Type B pancreatic cell (in vitro differentiated cells): Measurements from ENCODE around the gene SSBP3. TPM values are rescaled to one million over a fixed set of nuclear protein-coding genes. Genes with fewer than 3 reads are reported as not detected.

ENCODE experiments used
- DNase-seq: peaks from one replicate; pipeline ENCODE4 v3.0.0; 2021; ENCODE audit warnings: mixed read lengths; ENCODE audit not compliant: unreplicated experiment; ENCODE audit errors: extremely low spot score
- H3K27ac Mint-ChIP-seq: 2 replicates; pipeline ENCODE4 v1.8.0; 2021; ENCODE audit warnings: mild to moderate bottlenecking, mixed read lengths
- H3K27me3 Mint-ChIP-seq: 2 replicates; pipeline ENCODE4 v1.8.0; 2021; ENCODE audit warnings: mixed read lengths
- H3K36me3 Mint-ChIP-seq: 2 replicates; pipeline ENCODE4 v1.8.0; 2021; ENCODE audit warnings: mixed read lengths
- H3K4me1 Mint-ChIP-seq: one replicate; pipeline ENCODE4 v1.8.0; 2021; ENCODE audit warnings: mixed read lengths; ENCODE audit not compliant: unreplicated experiment
- H3K4me3 Mint-ChIP-seq: 2 replicates; pipeline ENCODE4 v1.8.0; 2021; ENCODE audit warnings: mild to moderate bottlenecking, mixed read lengths
- H3K9me3 Mint-ChIP-seq: 2 replicates; pipeline ENCODE4 v1.8.0; 2021; ENCODE audit warnings: mixed read lengths
- total RNA-seq: library from RNA; stranded (reverse); gene quantifications from 2 replicates; pipeline ENCODE4 v1.2.1, GENCODE V29; 2021; ENCODE audit warnings: low replicate concordance
- TF ChIP-seq, protein P1 (sequence below): fragments of 200-600 bp; sonication (generic); conservative IDR thresholded peaks from 2 replicates; pipeline ENCODE4 v1.5.0; 2021; ENCODE audit warnings: antibody characterized with exemption, mild to moderate bottlenecking

SSBP3 gene
- total RNA-seq, 1 donor from 2014 or later, result 129 TPM

DNA sequence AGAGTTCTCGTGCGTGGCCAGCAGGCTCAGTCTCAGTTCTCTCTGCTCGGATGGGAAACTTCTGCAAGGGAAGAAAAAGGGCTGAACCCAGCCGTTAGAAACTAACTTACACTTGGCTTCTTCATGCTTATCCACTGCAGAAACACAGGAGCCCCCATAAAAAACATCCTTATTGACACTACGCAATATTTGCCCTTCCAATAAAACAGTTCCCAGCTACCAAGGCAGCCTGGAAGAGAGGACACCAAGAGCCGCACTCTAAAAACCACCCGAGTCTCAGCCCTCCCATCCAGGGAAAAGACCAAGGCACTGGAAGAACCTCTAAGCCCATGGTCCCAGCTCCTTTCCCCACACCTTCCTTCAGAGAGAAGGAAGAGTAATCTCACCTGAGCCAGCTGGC, 61.1 kb downstream of the SSBP3 start:
- no peaks in the 10 kb centered on the region for H3K9me3 Mint-ChIP-seq
- no peak overlapping the region for H3K27ac Mint-ChIP-seq
- H3K36me3 Mint-ChIP-seq, result peaks cover 19% of the 10 kb centered on the region
- TF ChIP-seq, protein P1, sequence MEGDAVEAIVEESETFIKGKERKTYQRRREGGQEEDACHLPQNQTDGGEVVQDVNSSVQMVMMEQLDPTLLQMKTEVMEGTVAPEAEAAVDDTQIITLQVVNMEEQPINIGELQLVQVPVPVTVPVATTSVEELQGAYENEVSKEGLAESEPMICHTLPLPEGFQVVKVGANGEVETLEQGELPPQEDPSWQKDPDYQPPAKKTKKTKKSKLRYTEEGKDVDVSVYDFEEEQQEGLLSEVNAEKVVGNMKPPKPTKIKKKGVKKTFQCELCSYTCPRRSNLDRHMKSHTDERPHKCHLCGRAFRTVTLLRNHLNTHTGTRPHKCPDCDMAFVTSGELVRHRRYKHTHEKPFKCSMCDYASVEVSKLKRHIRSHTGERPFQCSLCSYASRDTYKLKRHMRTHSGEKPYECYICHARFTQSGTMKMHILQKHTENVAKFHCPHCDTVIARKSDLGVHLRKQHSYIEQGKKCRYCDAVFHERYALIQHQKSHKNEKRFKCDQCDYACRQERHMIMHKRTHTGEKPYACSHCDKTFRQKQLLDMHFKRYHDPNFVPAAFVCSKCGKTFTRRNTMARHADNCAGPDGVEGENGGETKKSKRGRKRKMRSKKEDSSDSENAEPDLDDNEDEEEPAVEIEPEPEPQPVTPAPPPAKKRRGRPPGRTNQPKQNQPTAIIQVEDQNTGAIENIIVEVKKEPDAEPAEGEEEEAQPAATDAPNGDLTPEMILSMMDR, result no peak
- DNase-seq, result no peak
- H3K27me3 Mint-ChIP-seq, result no peaks in the 10 kb centered on the region
- peaks cover 47% of the 10 kb centered on the region for H3K4me1 Mint-ChIP-seq
- no peak overlapping the region for H3K4me3 Mint-ChIP-seq

DNA sequence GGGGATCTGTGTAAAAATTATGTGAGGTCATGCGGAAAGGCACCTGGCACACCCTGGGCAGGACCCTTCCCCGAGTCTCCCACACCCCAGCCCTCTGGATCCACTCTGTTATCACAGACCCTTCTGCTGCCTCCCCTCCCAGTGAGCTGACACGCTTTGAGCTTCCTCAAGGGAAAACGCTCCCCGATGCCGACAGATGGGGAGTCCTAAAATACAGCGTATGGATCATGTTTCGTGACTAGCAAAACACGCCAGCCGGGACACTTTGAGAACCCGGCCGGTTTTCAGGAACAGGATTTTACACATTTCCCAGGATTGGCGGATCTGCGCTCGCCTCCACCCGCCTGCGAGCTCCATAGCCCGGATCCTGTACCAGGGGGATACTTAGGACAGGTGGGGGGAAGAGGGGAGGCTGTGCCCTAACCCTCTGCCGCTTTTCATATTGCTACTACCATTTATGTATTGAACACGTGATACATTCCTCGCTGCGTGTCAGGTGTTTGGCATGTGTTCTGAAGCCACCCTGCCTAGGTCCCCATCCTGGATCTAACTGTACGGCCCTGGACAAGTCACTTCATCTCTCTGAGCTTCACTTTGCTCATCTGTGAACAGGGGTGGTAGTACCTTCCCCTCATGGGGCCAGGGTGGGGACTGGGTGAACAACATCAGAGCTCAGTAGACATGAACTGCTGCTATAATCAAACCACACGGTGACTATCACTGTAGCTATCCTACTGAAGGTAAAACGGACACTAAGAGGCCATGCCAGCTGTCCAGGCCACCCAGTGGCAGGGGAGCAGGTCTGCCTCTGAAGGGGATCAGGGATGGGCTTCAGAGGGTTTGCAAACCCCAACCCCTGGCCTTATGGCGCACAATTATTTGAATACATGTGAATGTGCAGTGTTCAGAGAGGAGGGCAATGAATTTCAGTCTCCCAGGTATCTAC, 63.2 kb downstream of the SSBP3 start:
- no peak for DNase-seq
- peaks cover 61% of the 10 kb centered on the region for H3K4me1 Mint-ChIP-seq
- TF ChIP-seq, protein P1, result peak; percentile 18
- no peak overlapping the region for H3K4me3 Mint-ChIP-seq
- peak overlapping the region; percentile 70 for H3K27ac Mint-ChIP-seq
- H3K36me3 Mint-ChIP-seq, result peaks cover 21% of the 10 kb centered on the region
- H3K27me3 Mint-ChIP-seq, result no peaks in the 10 kb centered on the region
- H3K9me3 Mint-ChIP-seq, result no peaks in the 10 kb centered on the region

DNA sequence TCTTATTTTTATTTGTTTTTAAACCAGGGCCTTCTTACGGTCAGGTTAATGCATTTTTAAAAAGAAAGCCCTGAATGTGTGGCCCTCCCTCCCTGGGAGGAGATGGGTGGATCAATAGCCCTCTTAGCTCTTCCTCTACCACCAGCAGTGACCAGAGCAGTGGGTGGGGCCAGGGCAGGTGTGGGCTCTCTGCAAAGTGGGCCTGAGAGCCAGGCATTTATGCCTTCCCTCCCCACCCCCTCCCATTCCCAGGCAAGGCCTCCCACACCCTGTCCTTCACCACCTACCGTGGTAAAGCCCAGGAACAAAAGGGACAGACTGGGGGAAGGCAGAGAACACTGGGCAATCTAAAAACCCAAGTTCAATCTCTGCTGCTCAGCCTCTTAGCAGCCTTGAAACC, 63.9 kb downstream of the SSBP3 start:
- Mint-ChIP-seq H3K36me3 (peaks cover 18% of the 10 kb centered on the region), H3K27ac (no peak overlapping the region), H3K27me3 (no peaks in the 10 kb centered on the region), H3K4me1 (peaks cover 56% of the 10 kb centered on the region), H3K4me3 (no peak overlapping the region), H3K9me3 (no peaks in the 10 kb centered on the region)
- TF ChIP-seq, protein P1, result no peak
- DNase-seq, result no peak

DNA sequence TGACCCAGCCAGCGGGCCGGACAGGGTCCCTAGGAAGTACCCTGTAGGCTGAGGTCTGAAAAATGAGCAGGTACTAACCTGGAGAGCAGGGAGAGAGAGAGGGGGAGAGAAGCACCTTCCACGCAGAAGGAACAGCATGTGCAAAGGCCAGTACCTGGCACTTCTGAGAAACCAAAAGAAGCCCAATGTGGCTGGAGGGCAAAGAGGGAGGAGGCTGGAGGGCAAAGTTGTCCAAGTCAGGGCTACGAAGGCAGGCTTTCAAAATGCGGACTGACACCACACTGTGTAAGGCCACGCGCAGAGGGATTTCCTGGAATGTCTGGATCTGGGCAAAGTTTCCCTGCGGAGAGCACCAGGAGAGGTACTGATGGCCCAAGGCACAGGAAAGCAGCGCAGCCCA, 64.4 kb downstream of the SSBP3 start:
- peaks cover 56% of the 10 kb centered on the region for H3K4me1 Mint-ChIP-seq
- peaks cover 18% of the 10 kb centered on the region for H3K36me3 Mint-ChIP-seq
- TF ChIP-seq, protein P1, result no peak
- no peak overlapping the region for H3K27ac Mint-ChIP-seq
- H3K9me3 Mint-ChIP-seq, result no peaks in the 10 kb centered on the region
- no peak for DNase-seq
- H3K27me3 Mint-ChIP-seq, result no peaks in the 10 kb centered on the region
- no peak overlapping the region for H3K4me3 Mint-ChIP-seq

DNA sequence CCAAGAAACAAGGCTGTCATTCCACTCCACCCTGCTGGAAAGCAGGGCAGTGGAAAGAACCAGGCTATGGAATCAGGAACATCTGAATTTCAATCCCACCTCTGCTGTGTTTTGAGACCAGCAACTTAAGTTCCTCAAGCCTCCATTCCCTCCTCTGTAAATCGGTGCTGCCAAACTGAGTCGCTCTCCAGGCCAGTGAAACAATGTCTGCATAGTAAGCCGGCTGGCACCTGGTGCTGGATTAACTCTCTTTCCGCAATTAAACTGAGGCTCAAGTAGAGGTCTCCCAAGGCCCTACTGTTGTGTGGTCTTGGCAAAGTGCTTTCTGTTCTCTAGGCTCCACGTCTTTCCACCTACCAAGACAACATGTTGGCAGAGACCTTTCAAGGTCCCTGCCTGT, 65.3 kb downstream of the SSBP3 start:
- Mint-ChIP-seq H3K4me3 (no peak overlapping the region), H3K27me3 (no peaks in the 10 kb centered on the region), H3K27ac (no peak overlapping the region), H3K9me3 (no peaks in the 10 kb centered on the region), H3K36me3 (peaks cover 18% of the 10 kb centered on the region), H3K4me1 (peaks cover 63% of the 10 kb centered on the region)
- DNase-seq, result no peak
- TF ChIP-seq, protein P1, result no peak
